Measurements from ENCODE around the gene ATXN10. TPM values are rescaled to one million over a fixed set of nuclear protein-coding genes. Genes with fewer than 3 reads are reported as not detected.
A peak's percentile ranks its signal among the peaks of the same experiment; 100 is the strongest.
"Not testable (repeated sequence)": the region's sequence is repeated elsewhere in the genome, so short reads cannot be mapped to it uniquely, and the experiment has no call there.

ATXN10 gene, protein sequence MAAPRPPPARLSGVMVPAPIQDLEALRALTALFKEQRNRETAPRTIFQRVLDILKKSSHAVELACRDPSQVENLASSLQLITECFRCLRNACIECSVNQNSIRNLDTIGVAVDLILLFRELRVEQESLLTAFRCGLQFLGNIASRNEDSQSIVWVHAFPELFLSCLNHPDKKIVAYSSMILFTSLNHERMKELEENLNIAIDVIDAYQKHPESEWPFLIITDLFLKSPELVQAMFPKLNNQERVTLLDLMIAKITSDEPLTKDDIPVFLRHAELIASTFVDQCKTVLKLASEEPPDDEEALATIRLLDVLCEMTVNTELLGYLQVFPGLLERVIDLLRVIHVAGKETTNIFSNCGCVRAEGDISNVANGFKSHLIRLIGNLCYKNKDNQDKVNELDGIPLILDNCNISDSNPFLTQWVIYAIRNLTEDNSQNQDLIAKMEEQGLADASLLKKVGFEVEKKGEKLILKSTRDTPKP
- total RNA-seq = 50.6 and 53.2 TPM in 2 replicates

DNA sequence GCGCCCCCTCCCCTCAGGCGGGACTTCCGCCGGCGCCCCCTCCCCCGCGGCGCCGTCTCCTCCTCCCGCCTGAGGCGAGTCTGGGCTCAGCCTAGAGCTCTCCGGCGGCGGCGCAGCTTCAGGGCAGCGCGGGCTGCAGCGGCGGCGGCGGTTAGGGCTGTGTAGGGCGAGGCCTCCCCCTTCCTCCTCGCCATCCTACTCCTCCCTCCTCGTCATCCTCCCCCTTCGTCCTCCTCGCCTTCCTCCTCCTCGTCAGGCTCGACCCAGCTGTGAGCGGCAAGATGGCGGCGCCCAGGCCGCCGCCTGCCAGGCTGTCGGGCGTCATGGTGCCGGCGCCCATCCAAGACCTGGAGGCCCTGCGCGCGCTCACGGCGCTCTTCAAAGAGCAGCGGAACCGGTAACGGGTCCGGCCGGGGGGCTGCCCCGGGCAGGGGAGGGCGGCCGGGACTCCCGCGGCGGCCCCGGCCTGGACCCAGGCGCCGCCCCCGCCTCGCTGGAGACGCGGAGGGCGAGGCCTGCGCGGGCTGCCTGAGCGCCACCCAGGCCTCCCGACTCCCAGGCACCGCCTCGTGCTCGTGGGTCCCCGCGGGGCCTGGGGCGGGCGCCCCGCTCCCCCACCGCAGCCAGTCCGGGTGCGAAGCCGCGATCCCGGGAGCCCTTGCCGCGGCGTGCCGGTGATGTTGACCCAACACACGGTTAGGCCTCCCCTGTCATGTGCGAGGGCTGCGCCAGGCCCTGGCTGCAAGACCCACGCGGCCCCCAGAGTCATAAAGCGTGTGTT, at the start of gene ATXN10:
TSS of gene ATXN10 (plus strand) at position 52 of the 781 bp plus-strand sequence. CDS start at position 282, 230 bp downstream.
- DNase-seq (ENCODE audit: low read depth in 2 of 2) = peak; percentile 66 to 68

DNA sequence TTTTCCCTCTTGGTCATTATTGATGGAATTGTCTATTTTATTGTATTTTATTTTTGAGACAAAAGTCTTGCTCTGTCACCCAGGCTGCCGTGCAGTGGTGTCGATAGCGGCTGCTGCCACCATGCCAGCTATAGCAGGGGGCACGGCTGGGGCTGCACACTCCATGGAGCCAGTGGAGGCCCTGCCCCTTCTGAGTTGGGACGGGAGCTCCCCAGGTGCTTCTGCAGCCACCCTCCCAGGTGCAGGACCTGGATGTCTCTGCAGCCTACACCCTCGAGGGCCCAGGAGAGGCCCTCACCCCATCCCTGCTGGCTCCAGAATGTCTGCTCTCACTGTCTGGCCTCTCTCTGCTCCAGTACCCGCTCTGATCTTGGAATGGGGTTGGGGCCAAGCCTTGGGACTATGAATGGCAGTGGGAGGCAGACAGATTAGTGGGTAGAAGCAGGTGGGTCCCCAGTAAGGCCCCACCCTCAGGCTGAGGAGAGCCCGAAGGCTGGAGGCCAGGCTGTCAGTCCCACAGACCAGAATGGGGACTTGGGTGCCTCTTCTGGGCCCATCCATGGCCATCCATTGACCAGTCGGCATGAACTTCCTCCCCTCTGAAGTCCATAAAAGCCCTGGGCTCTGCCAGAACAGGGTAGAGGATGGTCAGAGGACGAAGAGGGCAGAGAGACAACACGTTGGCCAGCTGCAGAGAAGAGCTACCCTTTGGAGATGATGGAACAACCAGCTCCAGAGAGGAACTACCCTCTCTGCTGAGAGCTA, 49.6 kb upstream of the ATXN10 start:
- DNase-seq (ENCODE audit: low read depth in 2 of 2) = no peak

DNA sequence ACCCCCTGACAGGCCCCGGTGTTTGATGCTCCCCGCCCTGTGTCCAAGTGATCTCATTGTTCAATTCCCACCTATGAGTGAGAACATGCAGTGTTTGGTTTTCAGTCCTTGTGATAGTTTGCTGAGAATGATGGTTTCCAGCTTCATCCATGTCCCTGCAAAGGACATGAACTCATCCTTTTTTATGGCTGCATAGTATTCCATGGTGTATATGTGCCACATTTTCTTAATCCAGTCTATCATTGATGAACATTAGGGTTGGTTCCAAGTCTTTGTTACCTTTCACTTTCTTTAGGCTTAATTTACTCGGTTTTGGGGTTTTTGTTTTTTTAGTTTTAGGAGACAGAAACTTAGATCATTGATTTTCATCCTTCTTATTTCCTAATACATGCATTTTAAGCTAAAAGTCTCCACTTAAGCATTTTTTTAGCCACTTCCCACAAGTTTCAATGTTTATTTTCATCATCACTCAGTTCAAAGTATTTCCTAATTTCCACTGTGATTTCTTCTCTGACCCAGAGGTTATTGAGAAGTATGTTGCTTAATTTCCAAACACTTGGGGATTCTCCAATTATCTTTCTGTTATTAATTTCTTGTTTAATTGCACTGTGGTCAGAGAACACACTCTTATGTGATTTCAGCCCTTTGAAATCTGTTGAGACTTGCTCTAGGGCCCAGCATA, 48.0 kb upstream of the ATXN10 start:
- DNase-seq (ENCODE audit: low read depth in 2 of 2) = not testable (repeated sequence)

DNA sequence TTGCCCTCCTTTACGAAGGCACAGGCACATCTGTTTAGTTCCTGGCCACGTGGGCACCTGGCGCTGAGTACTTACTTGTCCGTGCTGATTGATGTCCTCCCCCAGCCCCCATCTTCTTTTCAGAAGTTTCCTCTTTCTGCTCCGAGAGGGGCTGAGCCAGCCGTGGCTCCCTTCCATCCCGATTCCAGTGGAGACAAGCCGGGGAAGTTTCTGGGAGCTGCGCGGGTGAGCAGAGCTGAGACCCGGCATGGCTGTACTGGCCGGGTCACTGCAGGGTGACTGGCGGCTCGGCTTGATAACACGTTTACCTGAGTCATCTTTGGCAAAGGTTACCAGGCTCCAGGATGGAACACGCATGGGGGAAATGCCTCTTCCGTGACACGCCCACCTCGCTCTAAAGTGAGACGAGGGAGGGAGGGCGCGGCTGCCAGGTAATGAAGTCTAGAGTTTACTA, 45.4 kb upstream of the ATXN10 start:
- peak in 1 of 2 donors; percentile 69 for DNase-seq (ENCODE audit: low read depth in 2 of 2)

DNA sequence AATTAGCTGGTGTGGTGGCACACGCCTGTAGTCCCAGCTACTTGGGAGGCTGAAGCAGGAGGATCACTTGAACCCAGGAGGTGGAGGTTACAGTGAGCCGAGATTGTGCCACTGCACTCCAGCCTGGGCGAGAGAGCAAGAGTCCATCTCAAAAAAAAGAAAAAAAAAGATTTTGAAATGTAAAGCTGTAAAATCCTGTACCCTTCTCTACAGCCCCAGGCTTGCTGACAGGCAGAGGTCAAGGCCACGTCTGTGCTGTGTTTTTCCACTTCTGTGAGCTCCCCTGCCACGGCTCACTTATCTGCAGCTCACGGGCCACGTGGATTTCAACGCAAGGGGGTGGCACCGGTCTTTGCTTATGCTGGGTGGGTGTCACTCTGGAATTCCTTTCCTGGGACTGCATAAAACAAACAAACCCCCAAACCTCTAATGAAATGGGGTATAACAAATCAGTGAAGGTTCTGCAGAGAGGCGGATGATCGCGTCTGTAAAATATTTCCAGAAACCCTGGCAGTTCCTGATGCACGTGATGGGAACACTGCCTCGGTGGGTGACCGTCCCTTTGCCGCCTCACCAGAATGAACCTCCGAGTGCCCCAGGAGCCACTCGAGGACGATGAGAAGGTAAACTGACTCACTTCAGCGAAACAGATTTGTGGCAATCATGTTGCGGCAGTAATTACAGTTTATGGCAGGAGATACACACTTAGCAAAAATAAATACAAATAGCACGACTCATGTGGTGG, 44.0 kb upstream of the ATXN10 start:
- no peak for DNase-seq (ENCODE audit: low read depth in 2 of 2)

DNA sequence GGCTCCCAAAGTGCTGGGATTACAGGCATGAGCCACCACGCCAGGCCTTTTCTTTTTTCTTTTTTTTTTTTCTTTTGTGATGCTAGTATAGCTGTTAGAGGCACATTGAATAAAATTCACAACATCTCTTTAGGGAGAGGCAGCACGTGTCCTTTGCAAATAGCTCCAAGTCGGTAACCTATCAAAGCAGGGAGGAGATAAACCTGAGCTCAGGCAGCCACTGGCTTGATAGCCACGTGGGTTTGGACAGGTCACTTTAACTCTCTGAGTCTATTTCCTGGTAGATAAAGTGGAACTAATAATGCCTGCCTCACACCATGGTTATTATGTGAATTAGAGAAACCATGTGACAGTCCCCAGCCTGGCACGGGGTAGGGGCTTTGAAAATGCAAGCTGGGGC, 43.1 kb upstream of the ATXN10 start:
- no peak for DNase-seq (ENCODE audit: low read depth in 2 of 2)

DNA sequence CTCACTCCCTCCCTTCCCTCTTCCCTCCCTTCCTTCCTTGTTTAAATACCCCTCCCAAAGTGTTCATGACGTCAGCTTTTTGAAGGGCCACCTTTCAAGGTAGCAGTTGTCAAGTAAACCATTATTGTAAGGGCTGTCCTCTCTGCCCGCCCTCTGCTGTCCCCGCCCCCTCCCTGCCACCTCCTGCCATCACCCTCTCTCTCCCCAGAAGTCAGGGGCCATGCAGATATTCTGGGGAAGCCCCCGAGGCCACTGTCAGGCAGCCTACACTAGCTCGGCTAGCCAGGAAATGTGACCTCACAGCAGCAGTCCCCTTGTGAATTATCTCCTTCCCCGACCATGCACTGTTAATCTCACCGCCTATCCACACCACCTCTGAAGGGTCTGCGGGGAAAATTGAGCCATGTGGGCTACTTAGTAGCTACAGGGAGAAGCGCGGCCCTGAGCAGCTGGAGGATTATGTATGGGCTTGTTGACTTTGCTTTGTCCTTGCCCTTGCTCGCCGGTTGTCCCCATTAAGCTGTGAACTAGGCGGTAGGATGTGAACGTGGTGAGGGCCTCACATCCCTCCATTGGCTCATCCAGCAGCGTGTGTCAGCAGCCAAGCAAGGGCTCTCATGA, 42.1 kb upstream of the ATXN10 start:
- no peak for DNase-seq (ENCODE audit: low read depth in 2 of 2)

DNA sequence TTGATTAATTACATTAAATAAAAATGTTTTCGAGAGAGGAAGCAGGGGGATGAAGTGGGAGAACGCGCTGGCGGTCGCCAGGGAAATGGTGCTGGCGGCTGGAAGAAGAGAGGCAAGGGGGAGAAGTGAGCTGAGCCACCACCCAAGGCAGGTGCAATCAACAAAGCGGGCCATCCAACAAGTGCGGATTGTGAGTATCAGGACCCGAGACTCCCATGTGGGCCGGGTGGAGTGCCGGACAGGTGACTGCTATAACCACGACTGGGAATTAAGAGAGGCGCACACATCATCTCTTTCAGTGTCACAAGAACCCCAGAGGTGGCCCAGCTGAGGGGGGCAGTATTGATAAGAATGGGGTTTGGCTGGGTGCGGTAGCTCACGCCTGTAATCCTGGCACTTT, 41.2 kb upstream of the ATXN10 start:
- DNase-seq (ENCODE audit: low read depth in 2 of 2) = no peak

DNA sequence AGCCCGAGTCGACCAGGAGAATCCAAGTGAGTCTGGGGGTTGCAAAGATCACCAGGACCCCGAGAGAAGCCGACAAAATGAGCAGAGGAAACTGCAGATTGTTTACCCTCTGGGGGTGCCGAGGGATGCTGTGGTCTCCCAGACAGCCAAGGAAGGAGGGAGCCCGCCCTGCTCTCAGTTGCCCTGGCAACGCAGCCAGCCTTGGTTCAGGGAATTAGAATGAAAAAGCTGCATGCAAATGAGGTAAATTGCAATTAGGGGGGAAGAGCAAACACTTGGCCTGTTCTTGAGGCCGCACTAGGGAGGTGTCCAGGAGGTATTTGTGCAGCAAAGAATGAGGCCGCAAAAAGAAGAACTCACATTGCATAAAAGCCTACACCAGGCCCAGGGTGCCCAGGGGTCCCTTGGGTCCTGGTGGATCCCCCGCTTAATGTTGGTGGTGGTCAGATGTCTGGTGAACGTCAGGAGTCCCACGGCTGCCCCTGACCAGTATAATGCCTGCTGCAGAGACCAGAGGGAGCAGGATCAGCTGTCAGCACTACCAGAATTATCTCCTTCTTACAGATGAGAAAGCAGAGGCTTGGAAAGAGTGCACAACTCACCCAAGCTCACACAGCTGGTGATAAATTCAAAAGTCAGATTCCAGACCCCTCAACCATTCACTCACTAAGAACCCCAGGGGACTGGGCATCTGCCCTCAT, 40.3 kb upstream of the ATXN10 start:
- DNase-seq (ENCODE audit: low read depth in 2 of 2) = no peak

DNA sequence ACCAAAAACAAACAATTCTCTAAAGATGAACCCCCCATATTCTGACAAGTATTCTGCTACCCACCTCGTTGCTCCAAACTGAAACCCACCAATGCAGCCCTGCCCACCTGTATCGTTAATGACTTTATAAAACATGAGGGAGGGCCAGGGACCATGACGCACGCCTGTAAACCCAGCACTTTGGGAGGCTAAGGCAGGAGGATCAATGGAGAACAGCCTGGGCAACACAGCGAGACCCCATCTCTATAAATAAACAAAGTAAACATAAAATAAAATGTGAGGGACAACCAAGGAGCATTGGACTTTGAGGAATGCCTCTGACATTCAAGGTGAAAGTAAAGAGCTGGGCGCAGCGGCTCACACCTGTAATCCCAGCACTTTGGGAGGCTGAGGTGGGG, 39.8 kb upstream of the ATXN10 start:
- no peak for DNase-seq (ENCODE audit: low read depth in 2 of 2)

DNA sequence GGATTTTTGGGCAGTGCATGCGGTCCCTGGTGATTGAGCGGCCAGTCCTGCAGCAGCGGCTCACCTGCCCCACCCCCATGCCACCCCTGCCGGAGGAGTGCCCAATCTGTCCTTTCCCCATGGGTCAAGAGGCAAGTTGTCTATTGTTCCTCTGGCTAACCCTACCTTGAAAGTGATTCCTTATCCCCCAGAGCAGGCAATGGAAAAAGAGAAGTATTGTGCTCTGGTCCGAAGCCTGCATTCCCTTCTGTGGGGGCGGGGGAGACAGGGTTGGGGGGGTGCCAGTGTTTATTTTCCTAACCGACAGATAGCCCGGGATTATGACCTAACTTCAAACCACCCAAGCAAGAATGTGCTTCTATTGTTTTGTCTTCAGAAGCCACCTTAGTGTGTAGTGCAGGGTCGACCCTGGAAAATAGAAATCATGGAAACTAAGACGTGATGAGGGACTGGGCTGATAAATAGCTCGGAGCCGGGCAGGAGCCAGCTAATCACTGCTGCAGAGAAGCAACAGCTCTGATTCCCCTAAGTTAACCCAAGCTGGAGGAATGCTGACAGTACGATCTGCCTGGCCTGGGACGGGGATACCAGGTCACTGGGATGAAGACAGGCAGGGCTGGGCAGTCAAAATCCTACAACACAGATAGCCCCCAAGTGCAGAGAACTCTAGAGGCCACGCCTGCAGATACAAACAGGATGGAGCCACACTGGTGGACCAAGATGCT, 38.7 kb upstream of the ATXN10 start:
- DNase-seq (ENCODE audit: low read depth in 2 of 2) = peak in 1 of 2 donors; percentile 45

DNA sequence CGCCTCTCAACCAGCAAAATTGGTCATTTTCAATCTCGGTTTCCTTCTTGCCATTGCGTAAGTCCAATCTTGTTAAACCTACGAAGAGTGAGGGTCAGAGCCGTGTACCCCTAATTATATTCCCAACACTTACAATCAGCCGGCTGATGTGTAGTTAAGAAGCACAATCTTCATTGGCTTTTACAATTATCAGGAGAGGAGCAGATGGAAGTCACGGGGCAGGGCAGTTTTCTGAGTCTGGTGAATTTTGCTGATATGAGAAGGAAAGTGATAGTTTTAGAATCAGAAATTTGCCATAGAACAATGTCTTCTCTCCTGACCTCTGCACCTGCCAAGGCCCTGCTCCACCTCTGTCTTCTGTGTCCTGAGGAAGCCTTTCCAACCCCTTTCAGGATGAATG, 35.0 kb upstream of the ATXN10 start:
- DNase-seq (ENCODE audit: low read depth in 2 of 2) = no peak

DNA sequence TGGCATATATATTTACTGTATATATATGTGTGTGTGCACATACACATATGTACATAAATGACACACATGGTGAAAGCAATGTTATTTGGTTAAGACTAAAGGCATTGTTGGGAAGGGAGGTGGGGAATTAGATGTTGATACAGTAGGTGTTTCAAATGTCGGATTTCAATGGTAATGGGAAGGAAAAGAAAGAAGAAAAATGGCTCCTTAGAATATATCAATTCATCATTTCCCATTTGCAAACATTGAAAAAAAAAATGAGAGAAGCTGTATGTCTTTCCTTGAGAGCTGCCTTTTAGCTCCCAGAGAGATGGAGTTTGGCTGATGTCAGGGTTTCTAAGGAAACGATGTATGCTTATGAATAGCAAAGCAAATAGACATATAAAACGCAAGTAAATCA, 33.4 kb upstream of the ATXN10 start:
- no peak for DNase-seq (ENCODE audit: low read depth in 2 of 2)

DNA sequence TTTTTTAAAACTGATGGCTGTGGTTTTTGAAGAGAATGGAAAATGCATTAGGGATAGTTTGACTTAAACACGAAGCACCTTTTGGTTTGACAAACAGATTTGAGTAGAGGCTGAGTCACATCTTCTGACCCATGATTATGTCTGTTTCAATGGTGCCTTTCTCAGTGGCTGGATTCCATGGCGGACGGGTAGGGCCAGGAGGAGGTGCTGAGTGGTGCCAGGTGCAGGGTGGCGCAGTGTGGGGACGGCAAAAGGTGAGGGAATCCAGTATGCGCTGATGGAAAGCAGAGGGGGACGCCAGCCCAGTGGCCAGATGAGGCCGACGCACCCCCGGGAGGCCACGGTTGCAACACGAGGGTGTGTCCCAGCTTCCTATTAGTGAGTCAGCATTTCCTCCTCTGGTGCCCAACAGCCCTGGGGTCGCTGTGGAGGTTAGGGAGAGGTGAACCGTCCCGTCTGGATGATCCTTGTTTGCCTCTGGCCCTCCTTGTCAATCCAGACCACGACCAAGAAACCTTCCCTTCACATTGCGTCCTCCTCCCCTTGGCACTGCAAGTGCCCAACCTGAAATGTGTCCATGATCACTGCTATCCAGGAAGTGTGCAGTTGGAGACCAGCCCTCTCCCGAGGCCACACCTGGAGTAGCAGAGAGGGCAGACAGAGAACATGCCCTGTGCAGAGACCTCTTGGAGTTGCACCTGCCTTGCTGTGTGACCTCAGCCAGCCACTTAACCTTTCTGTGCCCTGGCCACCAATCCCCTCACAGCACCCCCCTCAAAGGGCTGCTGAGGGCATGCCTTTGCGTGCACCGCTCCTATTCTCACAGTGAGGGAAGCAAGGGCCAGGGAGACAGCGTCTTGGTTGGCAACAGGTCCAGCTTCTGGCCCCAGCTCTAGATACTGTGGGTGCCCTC, 32.5 kb upstream of the ATXN10 start:
- DNase-seq (ENCODE audit: low read depth in 2 of 2) = peak; percentile 55 to 61

DNA sequence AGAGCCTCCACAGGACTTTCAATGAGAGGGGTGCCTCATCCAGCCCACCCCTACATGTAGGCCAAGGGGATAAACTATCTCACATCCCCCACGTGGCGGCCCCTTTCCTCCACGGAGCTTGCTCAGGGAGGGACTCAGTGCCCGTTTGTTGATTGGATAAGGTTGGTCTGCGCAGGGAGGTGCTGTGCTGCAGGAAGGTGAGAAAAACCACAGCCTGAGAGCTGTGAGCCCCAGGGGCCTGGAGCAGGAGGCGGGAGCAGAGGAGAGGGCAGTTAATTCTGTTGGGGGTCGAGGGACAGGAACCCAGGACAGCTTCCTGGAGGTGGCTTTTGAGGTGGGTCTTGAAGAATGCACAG, 31.9 kb upstream of the ATXN10 start:
- no peak for DNase-seq (ENCODE audit: low read depth in 2 of 2)

DNA sequence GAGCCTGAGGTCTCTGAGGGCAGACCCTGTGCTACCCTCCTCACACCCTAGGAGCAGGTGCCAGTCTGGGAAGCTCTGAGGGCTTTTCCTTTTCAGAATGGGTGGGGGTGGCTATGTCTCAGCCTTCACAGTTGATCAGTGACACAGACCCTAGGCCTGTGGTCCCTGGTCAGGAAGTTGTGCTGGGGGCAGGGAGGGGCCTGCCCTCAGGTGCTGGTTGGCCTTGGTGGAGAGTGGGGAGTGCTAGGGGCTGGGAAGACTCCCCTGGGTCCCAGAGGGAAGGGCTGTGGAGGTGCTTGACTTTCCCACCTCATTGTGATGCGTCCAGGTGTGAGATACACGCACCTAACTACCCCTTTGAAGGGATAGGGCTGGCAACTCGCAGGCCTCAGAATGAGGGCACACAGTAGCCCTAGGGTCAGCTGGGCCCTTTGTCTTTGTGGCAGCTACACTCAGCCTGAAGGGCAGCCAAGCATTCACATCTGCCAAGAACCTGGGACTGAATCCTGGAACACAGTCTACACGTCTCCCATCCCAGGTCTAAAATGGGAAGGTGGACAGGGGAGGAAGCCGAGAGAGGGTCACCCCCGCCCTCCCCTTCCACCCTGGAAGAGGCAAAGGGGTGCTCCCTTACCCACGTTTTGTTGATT, 31.2 kb upstream of the ATXN10 start:
- no peak for DNase-seq (ENCODE audit: low read depth in 2 of 2)

DNA sequence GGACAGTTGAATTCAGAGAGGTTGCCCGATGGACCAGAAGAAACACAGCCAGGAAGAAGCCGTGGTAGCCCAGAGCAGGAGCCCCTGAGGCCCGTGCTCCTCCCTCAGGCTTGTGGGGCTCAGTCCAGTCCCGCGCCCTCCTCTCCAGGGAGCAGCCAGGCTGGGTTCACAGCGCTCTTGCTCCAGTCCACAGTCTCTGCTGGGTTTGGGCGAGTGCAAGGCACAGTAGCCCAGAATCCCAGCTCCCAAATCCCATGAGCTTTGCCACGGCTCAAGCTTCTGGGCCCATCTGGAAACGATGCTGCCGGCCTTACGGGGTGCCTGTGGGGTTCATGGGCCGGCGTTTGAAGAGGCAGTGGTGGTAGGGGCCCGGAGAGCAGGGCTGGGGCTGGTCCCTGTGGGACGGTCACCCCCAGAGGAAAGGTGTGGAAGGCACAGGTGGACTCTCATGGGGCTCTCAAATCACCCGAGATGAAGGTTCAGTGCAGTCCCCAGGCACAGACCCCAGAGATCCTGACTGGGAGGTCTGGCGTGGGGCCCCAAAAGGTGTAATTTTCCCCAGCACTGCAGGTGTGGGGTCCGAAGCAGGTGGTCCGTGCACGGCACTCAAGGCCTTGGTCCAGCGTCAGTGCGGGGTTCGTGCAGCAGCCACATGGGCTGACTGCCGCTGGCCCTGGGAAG, 30.6 kb upstream of the ATXN10 start:
- DNase-seq (ENCODE audit: low read depth in 2 of 2) = no peak
